ENCODE results near the gene COQ9.

DNA sequence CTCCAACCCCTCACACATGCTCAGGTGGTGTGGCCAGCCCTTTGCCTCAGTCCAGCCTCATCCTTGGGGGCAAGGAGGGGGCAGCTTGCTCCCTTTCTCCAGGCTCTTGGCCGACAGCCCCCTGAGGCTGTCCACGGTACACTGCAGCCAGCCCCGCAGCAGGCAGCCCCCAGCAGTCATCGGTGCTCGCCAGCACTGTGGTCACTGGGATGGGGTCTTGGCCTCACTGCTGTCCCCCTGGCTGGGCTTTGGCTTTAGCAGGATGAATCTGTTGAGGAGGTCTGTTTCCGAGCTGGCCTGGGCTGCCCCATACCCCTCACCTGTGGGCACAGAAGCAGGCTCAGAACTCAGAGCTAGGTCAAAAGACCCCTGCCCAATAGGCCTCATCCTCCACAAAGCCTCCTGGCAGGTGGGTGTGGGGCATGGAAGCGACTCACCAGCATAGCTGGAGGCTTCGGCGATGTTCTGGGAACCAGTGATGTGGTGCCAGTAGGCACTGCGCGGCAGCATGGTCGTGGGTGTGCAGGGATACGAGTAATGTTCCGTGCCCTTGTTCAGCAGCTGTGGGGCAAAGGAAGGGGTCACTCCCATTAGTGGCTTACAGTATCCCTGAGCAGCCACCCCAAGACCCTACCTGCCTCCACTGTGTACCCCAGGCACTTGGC is 26.0 kb downstream of the COQ9 start:
- TF ChIP-seq CTCF (conservative IDR thresholded peaks at IDR 0.05; ENCODE audit: low read depth in 2 of 2): no peak
- TF ChIP-seq, protein P1, sequence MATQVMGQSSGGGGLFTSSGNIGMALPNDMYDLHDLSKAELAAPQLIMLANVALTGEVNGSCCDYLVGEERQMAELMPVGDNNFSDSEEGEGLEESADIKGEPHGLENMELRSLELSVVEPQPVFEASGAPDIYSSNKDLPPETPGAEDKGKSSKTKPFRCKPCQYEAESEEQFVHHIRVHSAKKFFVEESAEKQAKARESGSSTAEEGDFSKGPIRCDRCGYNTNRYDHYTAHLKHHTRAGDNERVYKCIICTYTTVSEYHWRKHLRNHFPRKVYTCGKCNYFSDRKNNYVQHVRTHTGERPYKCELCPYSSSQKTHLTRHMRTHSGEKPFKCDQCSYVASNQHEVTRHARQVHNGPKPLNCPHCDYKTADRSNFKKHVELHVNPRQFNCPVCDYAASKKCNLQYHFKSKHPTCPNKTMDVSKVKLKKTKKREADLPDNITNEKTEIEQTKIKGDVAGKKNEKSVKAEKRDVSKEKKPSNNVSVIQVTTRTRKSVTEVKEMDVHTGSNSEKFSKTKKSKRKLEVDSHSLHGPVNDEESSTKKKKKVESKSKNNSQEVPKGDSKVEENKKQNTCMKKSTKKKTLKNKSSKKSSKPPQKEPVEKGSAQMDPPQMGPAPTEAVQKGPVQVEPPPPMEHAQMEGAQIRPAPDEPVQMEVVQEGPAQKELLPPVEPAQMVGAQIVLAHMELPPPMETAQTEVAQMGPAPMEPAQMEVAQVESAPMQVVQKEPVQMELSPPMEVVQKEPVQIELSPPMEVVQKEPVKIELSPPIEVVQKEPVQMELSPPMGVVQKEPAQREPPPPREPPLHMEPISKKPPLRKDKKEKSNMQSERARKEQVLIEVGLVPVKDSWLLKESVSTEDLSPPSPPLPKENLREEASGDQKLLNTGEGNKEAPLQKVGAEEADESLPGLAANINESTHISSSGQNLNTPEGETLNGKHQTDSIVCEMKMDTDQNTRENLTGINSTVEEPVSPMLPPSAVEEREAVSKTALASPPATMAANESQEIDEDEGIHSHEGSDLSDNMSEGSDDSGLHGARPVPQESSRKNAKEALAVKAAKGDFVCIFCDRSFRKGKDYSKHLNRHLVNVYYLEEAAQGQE (IDR thresholded peaks at IDR 0.05; ENCODE audit: unreplicated experiment): no peak
- TF ChIP-seq EZH2 (IDR thresholded peaks at IDR 0.05; ENCODE audit: low read depth, unreplicated experiment): no peak
- no peak for TF ChIP-seq EZH2phosphoT487 (IDR thresholded peaks at IDR 0.05; ENCODE audit: unreplicated experiment)
- no peak for TF ChIP-seq JUNB (IDR thresholded peaks at IDR 0.05; ENCODE audit: unreplicated experiment)
- TF ChIP-seq POLR2AphosphoS5 (IDR thresholded peaks at IDR 0.05; ENCODE audit: low read depth): no peak

Measured in GM23338 (cell line).